K562 treated with DMSO at 1 percent for 12 hours (cell line): ENCODE measurements around the gene ZNF708. TPM values are rescaled to one million over a fixed set of nuclear protein-coding genes. Genes with fewer than 3 reads are reported as not detected.

Experiments used
- total RNA-seq: library from RNA; unstranded; fragments of 300-600 nt; gene quantifications from 2 replicates; pipeline ENCODE4 v1.2.3, GENCODE V29; 2022; ENCODE audit not compliant: insufficient read depth

The ZNF708 gene
- 1.1 and 7.2 TPM in 2 replicates for total RNA-seq

DNA sequence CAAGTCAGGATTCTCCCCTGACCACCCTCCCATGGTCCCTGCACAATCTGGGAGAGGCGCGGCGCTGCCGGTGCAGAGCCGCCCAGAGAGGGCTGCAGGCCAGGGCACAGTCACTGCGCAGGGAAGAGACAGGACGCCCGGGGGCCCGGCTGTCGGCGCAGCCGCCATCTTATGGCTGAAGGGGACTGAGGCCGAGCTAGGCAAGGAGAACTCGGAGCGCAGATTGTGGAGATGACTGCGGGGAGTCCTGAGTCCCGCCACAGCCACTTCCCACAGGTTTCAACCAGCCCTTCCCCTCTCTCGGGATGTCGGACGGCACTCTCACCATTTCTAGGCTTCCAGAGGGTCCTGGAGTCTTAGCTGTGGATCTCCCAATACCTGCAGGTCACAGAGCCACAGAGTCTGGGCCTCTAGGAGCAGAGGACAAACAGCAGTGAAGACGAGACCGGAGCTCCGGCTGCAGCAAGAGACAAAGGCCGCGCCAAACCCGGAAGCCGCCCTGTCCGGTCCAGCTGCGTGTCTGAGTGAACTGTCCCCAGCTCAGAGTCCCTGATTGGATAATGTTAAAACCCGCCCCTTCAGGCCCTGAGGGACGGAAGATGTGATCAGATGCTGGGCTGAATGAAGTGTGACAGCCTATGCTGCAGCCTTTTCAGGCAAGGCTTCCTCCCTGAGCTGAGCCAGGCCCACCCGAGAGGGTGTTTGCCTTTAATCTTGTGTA, at the start of gene ZNF708:
Gene ZNF708, minus strand, starts transcription at position 526 of the 721 bp plus-strand sequence. Its CDS starts 198 bp downstream, at position 328.

GRCh38 chr19:21358768-21359451, 29.7 kb upstream of the ZNF708 start, which contains the start of gene ZNF738:
TSS of gene ZNF738 (plus strand) at chr19:21359000. CDS start at chr19:21359141, 141 bp downstream.

Other genes starting within 250 kb of the ZNF708 start
- gene ZNF714, start 247.2 kb downstream of the ZNF708 start, total RNA-seq: 10.6 and 20.5 TPM in 2 replicates
- 3.2 and 9.5 TPM in 2 replicates for gene ZNF431, start 187.4 kb downstream of the ZNF708 start, total RNA-seq
- 5.7 and 9.2 TPM in 2 replicates for gene ZNF738, start 29.6 kb upstream of the ZNF708 start, total RNA-seq
- 0.55 and 7.5 TPM in 2 replicates for gene ZNF493, start 67.7 kb upstream of the ZNF708 start, total RNA-seq
- gene ZNF429, start 176.2 kb upstream of the ZNF708 start, total RNA-seq: 7.2 and 14.0 TPM in 2 replicates